GM19351 (cell line): ENCODE data around the gene TMED9.
"Not testable (repeated sequence)": the region's sequence is repeated elsewhere in the genome, so short reads cannot be mapped to it uniquely, and the experiment has no call there.

Experiments
- ATAC-seq: cut with Tn5 transposase; IDR thresholded peaks from one replicate; pipeline ENCODE4 v1.9.1; 2021; ENCODE audit warnings: mild to moderate bottlenecking, moderate library complexity; ENCODE audit not compliant: unreplicated experiment

TMED9 gene

GRCh38 chr5:177605667-177606066 is 13.7 kb downstream of the TMED9 start:
- ATAC-seq, result no peak

DNA sequence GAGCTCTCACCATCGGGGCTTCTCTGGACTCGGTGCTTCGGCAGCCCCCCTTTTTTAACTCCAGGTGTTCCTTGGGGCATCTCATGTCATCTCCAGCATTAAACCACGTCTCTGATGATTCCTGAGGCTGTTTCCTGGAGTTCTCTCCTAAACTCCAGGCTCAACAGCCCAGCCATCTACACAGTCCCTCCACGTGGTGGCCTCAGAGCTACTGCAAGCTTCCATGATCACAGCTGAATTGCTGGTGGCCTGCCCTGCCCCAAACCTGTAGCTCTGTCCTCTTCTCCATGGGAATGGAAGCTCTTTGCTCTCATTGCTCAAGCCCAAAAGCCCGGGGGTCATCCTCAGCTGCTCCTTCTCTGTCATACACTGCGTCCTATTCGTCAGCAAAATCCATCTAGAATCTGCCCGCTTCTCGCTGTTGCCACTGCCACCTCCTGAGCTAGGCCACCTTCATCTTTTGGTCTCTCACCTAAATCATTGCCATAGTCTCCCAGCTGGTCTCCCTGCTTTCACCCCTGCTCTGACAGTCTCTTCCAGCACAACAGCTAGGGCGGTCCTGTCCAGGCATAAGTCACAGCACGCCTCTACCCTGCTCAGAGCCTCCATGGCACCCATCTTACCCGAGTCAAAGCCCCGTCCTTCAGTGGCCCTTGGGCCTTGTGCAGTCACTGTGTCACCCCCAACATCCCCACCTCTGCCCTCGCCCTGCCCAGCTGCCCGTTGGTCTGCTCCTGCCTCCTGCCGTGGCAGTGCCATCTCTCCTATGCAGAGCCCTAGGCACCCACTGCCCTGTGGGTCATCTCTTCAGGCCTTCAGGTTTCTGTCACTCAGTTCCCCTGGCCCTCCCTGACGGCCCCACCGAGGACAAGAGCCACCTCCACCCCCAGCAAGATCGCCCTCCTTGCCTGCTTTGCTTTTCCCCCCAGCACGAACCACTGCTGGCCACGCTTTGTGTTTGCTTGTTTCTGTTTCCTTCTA is 14.4 kb downstream of the TMED9 start:
- no peak for ATAC-seq

DNA sequence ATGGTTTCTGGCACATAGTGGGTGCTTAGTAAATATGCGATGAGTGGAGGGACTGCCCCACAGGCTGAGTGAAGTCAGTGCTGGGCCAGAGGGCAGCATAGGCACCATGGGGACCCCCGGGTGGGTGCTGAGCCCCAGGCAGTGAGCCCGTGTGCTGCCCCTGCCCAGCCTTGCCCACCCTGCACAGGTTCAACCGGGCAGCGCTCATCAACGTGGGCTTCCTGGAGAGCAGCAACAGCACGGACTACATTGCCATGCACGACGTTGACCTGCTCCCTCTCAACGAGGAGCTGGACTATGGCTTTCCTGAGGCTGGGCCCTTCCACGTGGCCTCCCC is 15.1 kb downstream of the TMED9 start:
- ATAC-seq, result no peak

GRCh38 chr5:177607452-177608192 is 15.6 kb downstream of the TMED9 start:
- peak; percentile 82 for ATAC-seq

DNA sequence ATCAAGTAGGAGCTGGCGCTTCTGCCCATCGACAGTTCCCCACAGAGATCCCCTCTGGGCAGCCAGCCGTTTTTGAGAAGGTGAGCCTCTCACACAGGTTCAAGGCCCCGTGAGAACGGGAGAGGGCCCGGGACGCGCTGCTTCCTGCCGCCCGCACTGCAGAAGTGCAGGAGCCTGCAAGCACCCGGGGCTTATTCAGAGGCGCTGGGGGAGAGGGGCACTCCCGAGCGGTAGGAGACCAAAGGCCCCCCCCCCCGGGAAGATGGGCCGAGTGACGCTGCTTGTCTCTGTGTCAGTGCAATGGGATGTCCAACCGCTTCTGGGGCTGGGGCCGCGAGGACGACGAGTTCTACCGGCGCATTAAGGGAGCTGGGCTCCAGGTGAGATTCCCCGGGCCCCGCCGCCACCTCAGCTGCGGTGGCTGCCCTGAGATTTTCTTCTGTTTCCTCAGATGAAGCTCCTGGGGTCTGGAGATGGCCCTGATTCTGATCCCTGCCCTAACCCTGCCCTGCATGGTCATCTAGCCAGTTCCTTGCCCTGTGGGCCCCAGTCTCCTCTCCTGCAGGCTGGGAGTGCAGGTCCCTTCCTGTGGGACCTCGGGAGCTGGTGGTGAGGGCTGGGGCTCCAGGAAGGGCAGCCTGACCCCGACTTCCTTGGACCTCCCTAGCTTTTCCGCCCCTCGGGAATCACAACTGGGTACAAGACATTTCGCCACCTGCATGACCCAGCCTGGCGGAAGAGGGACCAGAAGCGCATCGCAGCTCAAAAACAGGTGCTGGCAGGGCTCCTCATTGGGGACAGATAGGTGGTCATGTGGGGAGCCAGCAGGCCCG is 16.5 kb downstream of the TMED9 start:
- no peak for ATAC-seq

DNA sequence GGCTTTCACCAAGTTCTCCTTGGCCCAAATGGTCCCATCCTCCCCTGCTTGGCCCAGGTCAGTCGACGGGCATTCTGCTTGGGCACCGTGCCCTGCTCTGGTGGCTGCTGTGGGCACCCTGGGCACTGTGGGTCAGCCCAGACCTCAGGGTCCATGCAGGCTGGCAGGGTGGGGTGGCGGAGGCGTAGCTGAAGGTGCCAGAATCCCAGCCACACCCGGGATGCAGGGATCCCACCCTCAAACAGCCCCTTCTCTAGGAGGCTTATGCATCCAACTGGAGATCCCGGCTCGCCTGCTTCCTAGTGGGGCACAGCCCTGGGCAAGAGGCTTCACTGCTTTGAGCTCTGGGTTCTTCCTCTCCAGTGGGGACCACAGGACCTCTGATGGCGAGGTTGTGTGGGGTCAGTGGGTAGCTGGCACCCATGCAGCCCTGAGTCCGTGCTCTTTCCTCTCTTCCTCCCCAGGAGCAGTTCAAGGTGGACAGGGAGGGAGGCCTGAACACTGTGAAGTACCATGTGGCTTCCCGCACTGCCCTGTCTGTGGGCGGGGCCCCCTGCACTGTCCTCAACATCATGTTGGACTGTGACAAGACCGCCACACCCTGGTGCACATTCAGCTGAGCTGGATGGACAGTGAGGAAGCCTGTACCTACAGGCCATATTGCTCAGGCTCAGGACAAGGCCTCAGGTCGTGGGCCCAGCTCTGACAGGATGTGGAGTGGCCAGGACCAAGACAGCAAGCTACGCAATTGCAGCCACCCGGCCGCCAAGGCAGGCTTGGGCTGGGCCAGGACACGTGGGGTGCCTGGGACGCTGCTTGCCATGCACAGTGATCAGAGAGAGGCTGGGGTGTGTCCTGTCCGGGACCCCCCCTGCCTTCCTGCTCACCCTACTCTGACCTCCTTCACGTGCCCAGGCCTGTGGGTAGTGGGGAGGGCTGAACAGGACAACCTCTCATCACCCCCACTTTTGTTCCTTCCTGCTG is 17.4 kb downstream of the TMED9 start:
- ATAC-seq, result no peak

DNA sequence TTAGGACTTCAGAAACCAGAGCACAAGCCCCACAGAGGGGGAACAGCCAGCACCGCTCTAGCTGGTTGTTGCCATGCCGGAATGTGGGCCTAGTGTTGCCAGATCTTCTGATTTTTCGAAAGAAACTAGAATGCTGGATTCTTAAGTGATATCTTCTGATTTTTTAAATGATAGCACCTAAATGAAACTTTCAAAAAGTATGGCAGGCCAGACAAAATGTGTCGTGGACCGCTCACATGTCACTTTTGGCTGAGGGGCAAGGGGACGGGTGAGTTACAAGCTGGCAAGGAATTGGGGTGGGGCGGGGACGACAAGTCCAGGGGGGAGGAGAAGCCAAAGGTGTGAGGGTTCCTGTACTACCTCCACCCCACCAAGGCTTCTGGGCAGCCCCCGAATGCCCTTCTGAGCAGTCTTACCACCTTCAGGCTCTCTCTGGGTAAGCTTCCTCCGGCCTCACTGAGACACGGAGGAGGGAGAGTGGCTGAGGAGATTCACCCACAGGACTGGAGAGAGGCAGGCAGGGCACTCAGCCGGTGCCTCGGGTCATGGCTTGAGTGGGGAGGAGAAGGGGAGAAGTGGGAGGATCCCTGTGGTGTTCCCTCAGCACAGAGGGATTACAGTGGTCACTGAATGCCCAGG is 18.2 kb downstream of the TMED9 start:
- no peak for ATAC-seq

DNA sequence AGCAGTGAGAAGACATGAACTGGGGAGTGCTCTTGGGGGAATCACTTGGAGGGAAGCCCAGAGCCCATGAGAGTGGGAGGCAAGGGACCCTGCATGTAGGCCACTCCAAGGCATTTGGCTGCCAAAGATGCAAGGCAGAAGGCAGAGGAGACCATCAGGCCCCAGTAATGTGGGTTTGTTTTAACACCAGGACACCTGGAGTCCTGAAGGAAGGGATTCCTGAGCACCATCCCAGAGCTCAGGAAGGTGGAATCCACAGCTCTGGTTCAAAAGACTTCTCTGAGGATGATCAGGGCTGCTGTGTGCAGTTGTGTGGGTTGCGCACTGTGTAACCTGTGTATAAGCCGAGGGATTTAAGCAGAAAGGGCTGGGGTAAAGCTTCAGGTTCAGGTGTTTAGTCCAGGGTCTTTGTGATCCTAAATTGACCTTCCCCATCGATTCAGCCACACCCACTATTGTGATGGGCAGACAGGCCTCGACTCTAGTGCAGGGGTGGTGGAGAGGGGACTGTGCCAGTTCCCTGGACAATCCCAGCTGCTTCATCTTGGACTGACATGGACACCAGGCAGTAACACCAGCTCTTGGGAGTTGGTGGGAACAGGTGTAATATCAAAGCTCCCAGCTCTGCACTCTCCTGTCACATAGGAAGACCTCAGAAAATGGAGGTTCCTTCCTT is 18.9 kb downstream of the TMED9 start:
- no peak for ATAC-seq

DNA sequence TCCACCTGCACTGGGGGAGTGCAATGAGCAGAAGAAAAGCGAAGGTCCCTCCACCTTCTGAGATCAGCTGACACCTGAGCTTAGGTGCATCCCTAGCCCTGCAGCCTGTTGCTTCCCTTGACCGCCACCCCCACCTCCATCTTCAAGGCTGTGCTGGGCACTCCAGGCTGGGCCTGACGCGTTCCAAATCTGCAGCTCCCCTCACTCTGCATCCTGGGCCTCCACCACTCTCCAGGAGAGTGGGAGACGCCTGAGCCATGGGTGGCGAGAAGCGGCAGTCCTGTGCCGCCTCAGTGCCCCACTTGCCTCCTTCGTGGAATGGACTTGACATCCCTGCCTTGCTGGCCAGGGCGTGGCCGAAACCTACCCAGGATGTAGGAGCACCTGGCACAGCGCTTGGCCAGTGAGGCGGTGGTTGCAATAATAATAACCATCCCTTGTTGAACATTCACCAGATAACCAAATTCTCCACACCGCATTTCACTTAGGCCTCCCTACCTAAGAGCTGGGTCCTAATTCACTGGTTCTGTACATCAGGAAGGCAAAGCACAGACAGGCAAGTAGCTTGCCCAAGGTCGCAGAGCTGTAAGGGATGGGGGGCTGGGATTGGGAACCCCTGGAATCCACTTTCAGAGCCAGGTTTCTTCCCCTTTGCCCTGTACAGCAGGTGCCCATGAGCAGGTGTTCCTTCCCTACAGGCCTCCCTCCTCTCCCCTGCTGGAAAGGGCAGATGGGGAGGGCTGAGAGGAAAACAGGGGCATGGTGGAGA is 19.6 kb downstream of the TMED9 start:
- no peak for ATAC-seq

GRCh38 chr5:177612215-177612673 is 20.2 kb downstream of the TMED9 start:
- no peak for ATAC-seq

- ATAC-seq, result no peak
Observed at GRCh38 chr5:177620560-177620959, 28.6 kb downstream of the TMED9 start.

DNA sequence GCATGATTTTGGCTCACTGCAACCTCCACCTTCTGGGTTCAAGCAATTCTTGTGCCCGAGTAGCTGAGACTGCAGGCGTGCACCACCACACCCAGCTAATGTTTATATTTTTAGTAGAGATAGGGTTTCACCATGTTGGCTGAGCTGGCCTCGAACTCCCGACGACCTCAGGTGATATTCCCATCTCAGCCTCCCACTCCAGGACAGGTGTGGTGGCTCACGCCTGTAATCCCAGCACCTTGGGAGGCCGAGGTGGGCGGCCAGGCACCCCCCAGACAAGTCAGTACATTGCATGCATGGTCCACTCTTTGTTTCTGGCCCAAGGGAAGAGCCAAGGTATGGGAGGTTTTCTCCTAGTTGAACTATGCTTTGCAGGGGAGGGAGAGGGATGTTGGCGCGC is 32.2 kb downstream of the TMED9 start:
- ATAC-seq, result not testable (repeated sequence)

DNA sequence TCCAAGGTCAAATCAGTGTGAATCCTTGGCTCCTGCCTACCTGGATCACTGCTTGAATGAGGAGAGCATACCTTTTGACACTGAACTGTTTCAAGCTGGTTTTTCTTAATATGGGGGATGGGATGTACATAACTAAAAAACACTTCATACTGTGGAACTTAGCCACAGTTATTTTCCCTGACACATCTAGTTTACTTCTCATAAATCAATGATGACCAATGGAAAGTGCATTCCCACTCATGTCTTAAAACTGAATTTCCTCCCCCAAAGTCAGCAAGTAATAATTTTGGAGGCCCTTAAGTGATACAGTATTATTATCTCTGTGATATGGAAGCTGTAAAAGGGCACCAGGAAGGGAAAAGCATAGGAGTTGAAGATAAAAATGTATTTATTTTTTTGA is 38.2 kb downstream of the TMED9 start:
- ATAC-seq, result not testable (repeated sequence)

DNA sequence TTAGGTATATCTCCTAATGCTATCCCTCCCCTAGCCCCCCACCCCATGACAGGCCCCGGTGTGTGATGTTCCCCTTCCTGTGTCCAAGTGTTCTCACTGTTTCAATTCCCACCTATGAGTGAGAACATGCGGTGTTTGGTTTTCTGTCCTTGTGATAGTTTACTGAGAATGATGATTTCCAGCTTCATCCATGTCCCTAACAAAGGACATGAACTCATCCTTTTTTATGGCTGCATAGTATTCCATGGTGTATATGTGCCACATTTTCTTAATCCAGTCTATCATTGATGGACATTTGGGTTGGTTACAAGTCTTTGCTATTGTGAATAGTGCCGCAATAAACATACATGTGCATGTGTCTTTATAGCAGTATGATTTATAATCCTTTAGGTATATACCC is 42.9 kb downstream of the TMED9 start:
- not testable (repeated sequence) for ATAC-seq

- ATAC-seq, result not testable (repeated sequence)
Observed at GRCh38 chr5:177645462-177645861, 53.5 kb downstream of the TMED9 start.
